GM12873 (cell line): ENCODE results near the gene GSTM4.

Experiments
- TF ChIP-seq, protein P1 (sequence below): IDR thresholded peaks from 2 replicates; pipeline ENCODE4 v1.5.1; 2012; ENCODE audit warnings: low read depth, mild to moderate bottlenecking, moderate library complexity, low read length, control low read depth; ENCODE audit not compliant: insufficient read depth; ENCODE audit errors: missing control alignments

GSTM4 gene

DNA sequence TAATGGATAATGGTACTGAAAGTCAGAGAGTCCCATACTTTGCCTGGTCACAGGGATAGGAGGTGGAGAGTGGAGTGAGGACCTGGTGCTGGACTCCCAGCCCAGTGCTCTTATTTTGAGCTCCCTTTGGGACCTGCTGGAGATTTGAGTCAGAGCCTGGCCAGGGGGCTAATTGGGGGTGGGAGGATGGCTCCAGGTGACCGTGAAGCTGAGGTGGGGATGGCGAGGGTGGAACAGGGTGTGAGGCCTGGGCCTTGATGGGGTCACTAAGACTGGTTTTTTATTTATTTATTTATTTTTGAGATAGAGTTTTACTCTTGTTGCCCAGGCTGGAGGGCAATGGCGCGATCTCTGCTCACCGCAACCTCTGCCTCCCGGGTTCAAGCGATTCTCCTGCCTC is 18.5 kb upstream of the GSTM4 start:
- TF ChIP-seq, protein P1, sequence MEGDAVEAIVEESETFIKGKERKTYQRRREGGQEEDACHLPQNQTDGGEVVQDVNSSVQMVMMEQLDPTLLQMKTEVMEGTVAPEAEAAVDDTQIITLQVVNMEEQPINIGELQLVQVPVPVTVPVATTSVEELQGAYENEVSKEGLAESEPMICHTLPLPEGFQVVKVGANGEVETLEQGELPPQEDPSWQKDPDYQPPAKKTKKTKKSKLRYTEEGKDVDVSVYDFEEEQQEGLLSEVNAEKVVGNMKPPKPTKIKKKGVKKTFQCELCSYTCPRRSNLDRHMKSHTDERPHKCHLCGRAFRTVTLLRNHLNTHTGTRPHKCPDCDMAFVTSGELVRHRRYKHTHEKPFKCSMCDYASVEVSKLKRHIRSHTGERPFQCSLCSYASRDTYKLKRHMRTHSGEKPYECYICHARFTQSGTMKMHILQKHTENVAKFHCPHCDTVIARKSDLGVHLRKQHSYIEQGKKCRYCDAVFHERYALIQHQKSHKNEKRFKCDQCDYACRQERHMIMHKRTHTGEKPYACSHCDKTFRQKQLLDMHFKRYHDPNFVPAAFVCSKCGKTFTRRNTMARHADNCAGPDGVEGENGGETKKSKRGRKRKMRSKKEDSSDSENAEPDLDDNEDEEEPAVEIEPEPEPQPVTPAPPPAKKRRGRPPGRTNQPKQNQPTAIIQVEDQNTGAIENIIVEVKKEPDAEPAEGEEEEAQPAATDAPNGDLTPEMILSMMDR = no peak

DNA sequence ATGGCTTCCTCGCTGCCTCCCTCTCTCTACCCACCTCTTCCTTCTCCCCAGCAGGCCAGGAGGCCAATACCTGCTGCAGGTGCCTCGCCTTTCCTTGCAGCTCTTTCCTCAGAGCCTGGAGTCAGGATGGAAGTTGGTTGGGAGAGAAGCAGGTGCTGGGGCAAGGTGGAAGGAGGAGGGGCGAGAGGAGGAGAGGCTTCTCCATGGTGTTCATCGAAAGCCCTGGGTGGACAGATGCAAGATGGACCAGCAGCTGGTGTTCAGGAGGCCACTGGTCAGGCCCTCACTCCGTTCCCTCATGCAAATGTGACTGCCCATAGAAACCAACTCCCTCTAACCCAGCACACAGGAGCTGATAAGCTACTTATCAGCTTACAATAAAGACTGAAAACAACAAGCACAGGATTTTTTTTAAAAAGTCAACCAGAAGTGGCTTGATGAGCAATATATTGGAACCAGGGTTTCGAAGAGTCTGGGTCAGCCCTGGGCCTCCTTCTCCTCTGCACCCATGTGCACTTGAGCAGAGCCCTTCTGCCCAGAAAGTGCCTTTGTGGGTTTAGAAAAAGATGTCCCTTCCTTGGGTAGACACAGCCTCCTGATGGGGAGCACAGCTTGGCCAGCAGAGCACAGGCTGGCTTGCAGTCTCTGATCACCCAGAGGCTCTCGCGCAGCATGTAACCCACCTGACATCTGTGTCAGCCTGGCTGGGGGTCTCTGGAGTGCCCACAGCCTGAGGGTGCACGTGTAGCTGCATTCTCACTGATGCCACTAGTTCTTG is 16.6 kb upstream of the GSTM4 start:
- TF ChIP-seq, protein P1 = no peak

DNA sequence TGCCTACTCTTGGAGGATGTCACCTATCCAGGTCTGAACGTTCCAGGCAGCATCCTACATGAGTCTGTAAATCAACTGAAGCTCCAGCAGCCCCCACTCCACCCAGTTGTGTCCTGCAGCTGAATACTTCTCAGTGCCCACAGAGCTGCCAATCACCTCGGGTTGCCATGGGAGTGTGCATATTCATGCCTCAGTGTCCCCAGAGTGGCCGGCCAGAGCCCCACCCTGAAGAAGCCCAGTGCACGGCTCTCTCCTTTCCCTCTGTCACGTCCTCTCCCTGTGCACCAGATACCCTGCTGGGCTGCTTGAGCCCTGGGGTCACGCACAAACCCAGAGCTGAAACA is 16.1 kb upstream of the GSTM4 start:
- TF ChIP-seq, protein P1 = no peak

DNA sequence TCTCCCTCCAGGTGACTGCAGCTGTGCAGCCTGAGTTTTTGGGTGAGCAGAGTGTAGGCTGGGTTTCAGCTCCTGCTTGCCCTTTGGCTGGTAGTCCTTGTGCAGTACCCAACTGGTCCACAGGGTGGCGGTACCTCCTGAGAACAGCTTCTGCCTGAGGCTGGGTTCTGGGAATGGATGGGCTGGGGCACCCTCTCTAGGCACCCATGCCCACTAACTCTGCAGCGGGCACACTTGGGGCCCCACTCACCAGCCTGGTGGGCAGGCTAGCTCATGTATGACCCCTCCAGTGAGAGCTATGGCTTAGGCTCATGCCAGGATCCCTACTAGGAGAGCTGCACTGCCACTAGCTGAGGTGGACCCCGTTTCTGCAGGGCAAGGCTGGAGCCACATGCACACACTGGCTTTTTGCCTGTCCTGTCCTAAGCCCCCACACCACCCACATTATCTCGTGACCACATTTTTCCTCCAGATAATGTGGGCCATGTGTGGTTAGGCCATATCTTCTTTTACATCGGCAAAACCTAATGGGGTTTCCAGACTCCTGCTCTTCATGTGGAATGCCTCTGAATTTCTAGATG is 15.5 kb upstream of the GSTM4 start:
- TF ChIP-seq, protein P1 = peak; percentile 99

DNA sequence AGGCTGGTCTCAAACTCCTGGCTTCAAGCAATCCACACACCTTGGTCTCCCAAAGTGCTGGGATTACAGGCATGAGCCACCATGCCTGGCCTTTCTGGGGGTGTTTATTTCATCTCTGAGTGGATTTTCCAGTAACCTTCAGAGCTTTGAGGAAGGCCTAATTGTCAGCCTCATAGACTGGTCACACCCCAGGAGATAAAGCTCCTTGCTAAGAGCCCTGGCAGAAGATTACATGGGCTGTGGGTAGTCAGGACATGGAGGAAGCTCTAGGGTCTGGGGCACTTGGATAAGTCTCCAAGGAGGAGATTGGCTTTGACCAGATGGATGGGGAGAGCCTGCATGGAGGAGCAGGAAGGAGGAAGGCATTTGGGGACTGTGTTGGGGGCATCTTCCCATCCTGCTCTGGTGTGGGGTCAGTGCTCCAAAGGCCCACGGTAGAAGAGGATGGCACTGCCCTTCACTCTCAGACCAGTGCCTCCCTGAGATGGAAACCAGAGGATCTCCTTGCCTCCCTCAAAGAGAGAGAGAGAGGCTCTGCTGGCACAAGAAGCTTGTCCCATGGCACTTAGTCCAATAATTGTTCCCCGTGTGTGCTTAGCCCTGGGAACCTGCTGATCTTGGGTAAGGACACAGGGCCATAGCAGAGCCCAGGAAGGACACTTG is 14.7 kb upstream of the GSTM4 start:
- TF ChIP-seq, protein P1 = no peak

DNA sequence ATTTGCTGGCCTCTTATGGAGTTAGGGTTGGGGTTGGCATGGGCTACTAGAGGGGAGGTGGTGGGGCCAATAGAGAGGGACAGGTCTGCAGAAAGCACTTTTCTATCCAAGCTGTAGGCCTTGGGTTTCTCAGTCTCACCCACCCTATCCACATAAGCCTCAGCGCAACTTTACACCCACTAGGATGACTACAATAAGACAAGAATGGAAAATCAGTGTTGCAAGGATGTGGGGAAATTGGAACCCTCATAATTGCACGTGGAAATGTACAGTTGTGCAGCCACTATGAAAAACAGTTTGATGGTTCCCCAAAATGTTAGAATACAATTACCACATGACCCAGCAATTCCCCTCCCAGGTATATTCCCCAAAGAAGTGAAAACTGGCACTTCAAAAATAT is 14.0 kb upstream of the GSTM4 start:
- TF ChIP-seq, protein P1 = no peak

DNA sequence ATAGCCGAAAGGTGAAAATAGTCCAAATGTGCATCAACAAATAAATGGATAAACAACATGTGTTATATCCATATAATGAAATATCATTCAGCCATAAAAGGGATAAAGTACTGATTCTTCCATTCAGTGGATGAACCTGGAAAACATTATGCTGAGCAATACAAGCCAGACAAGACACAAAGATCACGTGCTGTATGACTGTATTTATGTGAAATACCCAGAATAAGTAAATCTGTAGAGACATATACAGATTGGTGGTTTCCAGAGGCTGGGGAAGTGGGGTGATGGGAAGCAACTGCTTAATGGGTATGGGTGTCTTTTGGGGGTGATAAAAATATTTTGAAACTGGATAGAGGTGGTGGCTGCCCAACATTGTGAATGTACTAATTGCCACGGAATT is 13.3 kb upstream of the GSTM4 start:
- TF ChIP-seq, protein P1 = no peak
